MCF 10A (cell line): ENCODE measurements around the gene UQCC5. TPM values are rescaled to one million over a fixed set of nuclear protein-coding genes. Genes with fewer than 3 reads are reported as not detected.
A peak's percentile ranks its signal among the peaks of the same experiment; 100 is the strongest.

Experiments
- BruUV-seq: library from RNA; stranded (reverse); fragments of 400-500 nt; replicated peaks from 2 replicates; lab custom pipeline; 2021; lab: Mats Ljungman, UMichigan
- CTCF ChIA-PET: fragments of 300-600 bp; sonication (Branson Sonifier 250); formaldehyde crosslinking; extraction: SDS; loops from one replicate; lab custom pipeline; 2021; ENCODE audit warnings: antibody characterized with exemption, inconsistent platforms; lab: Yijun Ruan, JAX
- POLR2A ChIA-PET: fragments of 300-600, 350-650 bp; sonication (Branson Sonifier 250); formaldehyde crosslinking; extraction: SDS; loops from one replicate; lab custom pipeline; 2020; ENCODE audit warnings: antibody characterized with exemption, inconsistent platforms; lab: Yijun Ruan, JAX
- DNase-seq: peaks from one replicate; pipeline ENCODE4 v3.0.0-alpha.2; 2018; ENCODE audit not compliant: unreplicated experiment
- H3K27ac Mint-ChIP-seq: one replicate; pipeline ENCODE4 v1.8.0; 2022; ENCODE audit warnings: mild to moderate bottlenecking, low read depth, mixed read lengths; ENCODE audit not compliant: unreplicated experiment
- H3K27me3 Mint-ChIP-seq: one replicate; pipeline ENCODE4 v1.8.0; 2022; ENCODE audit warnings: mixed read lengths; ENCODE audit not compliant: insufficient read depth, unreplicated experiment
- H3K36me3 Mint-ChIP-seq: one replicate; pipeline ENCODE4 v1.8.0; 2022; ENCODE audit warnings: mild to moderate bottlenecking, moderate library complexity, mixed read lengths; ENCODE audit not compliant: insufficient read depth, unreplicated experiment
- H3K4me1 Mint-ChIP-seq: one replicate; pipeline ENCODE4 v1.8.0; 2022; ENCODE audit warnings: mixed read lengths; ENCODE audit not compliant: insufficient read depth, unreplicated experiment
- H3K4me3 Mint-ChIP-seq: one replicate; pipeline ENCODE4 v1.8.0; 2022; ENCODE audit warnings: mild to moderate bottlenecking, moderate library complexity, mixed read lengths; ENCODE audit not compliant: unreplicated experiment
- H3K9me3 Mint-ChIP-seq: one replicate; pipeline ENCODE4 v1.8.0; 2022; ENCODE audit warnings: mixed read lengths; ENCODE audit not compliant: unreplicated experiment
- intact Hi-C: fragments of 100-400 bp; cut with micrococcal nuclease; formaldehyde crosslinking; loops from 2 replicates; pipeline ENCODE4 v1.14.1; 2022
- total RNA-seq: library from RNA; stranded (reverse); gene quantifications from 2 replicates; pipeline ENCODE4 v1.2.3, GENCODE V29; 2022
- TF ChIP-seq, protein P1 (sequence below): fragments of 200-600 bp; IDR thresholded peaks from one replicate; pipeline ENCODE4 v1.8.0; 2022; ENCODE audit warnings: antibody characterized with exemption, mild to moderate bottlenecking; ENCODE audit not compliant: unreplicated experiment

UQCC5 gene
- total RNA-seq, 1 experiment from 2014 or later, result 22.6 TPM

DNA sequence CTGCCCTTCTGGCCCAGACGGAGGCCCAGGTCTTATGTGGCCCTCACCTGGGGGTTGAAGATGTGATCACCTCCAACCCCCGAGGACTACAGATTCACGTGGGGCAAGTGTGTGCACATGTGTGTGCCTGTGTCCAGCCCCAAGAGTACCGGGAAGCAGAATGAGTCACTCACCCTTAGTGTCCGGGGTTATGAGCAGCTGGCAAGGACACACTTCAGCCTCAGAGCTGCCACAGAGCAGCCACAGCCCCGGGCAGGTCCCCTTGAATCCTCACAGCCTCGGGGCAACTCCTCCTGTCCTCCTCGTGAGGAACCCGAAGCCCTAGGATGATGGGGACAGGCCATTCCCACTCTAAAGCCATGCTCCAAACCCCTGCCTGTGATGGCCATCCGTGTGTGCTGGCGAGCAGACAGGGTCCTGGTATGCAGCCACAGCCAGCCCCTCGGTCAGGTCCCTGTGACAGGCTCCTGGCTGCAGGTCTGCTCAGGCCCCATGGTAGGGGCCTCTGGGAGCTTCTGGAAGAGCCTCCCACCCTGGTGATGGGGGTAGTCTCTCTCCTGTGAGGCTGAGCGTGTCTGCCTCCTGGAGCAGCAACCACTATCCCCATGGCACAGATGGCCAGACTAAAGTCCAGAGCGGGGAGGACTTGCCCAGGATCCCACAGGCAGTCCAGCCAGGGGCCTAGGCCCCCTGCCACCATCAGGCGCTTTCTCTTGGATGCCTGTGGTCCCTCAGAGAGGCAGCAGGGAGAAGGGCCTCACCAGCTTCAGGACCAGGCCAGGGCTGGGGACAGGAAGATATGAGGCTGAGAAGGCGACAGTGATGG lies 40.4 kb upstream of the UQCC5 start:
- Mint-ChIP-seq H3K36me3 (peaks cover 15% of the 10 kb centered on the region), H3K4me1 (no peaks in the 10 kb centered on the region), H3K9me3 (no peaks in the 10 kb centered on the region), H3K4me3 (no peak overlapping the region), H3K27ac (no peak overlapping the region), H3K27me3 (no peaks in the 10 kb centered on the region)
- peak; percentile 53 for DNase-seq
- CTCF ChIA-PET, result interaction anchor here (0.6 kb wide), 1 partner anchor 230 kb away, joined by 3 read pairs; no protein-coding TSS in a partner anchor
- TF ChIP-seq, protein P1, sequence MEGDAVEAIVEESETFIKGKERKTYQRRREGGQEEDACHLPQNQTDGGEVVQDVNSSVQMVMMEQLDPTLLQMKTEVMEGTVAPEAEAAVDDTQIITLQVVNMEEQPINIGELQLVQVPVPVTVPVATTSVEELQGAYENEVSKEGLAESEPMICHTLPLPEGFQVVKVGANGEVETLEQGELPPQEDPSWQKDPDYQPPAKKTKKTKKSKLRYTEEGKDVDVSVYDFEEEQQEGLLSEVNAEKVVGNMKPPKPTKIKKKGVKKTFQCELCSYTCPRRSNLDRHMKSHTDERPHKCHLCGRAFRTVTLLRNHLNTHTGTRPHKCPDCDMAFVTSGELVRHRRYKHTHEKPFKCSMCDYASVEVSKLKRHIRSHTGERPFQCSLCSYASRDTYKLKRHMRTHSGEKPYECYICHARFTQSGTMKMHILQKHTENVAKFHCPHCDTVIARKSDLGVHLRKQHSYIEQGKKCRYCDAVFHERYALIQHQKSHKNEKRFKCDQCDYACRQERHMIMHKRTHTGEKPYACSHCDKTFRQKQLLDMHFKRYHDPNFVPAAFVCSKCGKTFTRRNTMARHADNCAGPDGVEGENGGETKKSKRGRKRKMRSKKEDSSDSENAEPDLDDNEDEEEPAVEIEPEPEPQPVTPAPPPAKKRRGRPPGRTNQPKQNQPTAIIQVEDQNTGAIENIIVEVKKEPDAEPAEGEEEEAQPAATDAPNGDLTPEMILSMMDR, result no peak
- POLR2A ChIA-PET, result no interaction called here
- intact Hi-C loops, result no loop called here
- no TSS peak for BruUV-seq

DNA sequence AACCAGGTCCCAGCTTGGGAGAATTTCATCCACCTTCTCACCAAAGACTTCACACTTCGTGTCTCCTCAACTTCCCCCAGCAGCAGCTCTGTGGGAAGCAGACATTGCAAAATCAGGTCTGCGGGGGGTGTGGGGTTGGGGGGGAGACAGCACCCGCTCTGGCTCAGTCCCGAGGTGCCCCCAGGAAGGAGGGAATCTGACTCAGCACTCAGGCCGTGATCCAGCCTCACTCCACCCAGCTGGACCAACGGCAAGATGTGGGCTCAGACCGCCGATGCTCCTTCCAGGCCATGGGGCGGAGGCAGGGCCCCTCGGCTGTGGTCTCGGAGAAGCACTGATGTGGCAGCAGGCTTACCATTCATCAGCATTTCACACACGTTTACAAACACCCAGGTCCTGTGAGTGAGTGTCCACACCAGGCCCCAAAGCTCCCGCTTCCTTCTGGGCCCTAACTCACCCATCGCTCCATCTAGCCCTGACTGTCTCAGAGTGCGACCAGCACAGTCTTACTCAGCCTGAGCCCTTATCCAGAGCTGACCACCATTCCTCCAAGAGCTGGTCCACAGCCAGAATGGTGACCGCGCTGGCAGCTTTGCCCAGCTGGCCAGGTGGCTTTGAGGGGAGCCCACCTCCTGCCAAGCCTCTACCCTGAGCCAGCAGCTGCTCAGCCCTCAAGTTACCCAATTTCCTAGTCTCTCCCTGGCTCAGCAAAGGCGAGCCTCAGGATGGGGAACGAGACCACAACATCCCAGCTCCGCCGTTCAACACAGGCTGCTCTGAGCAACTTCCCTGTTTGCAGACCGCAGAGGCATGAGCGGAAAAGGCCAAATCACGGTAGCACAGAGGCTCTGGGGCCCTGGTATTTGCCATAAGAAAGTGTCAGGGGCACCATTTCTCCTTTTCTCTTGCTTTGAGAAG lies 38.0 kb upstream of the UQCC5 start:
- Mint-ChIP-seq H3K9me3 (no peaks in the 10 kb centered on the region), H3K27me3 (no peaks in the 10 kb centered on the region), H3K27ac (no peak overlapping the region), H3K4me3 (no peak overlapping the region), H3K36me3 (no peaks in the 10 kb centered on the region), H3K4me1 (no peaks in the 10 kb centered on the region)
- POLR2A ChIA-PET, result interaction anchor here (0.7 to 1.2 kb wide), 2 partner anchors 43 to 170 kb away, joined by 3 read pairs; no protein-coding TSS in a partner anchor
- TF ChIP-seq, protein P1, result no peak
- intact Hi-C loops, result no loop called here
- DNase-seq, result no peak
- CTCF ChIA-PET, result interaction anchor here (0.6 to 1.0 kb wide), 2 partner anchors 65 to 70 kb away, joined by 3 to 4 read pairs; no protein-coding TSS in a partner anchor
- BruUV-seq, result no TSS peak

DNA sequence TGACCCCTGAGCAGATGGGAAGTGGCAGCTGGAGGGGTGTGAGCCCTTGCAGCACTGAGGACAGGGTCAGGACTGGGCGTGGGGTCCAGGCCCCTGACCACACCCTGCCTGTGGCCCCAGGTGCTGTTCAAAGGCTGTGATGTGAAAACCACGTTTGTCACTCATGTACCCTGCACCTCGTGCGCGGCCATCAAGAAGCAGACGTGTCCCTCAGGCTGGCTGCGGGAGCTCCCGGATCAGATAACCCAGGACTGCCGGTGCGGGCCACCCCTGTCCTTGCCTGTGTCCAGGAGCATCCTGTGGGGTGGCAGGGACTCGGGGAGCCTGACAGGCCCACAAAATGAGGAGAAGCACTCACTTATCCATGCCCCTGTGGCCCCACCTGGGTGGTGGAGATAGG lies 35.4 kb upstream of the UQCC5 start:
- Mint-ChIP-seq H3K4me1 (no peaks in the 10 kb centered on the region), H3K27ac (no peak overlapping the region), H3K36me3 (no peaks in the 10 kb centered on the region), H3K4me3 (no peak overlapping the region), H3K27me3 (no peaks in the 10 kb centered on the region), H3K9me3 (no peaks in the 10 kb centered on the region)
- no TSS peak for BruUV-seq
- no peak for DNase-seq
- POLR2A ChIA-PET, result no interaction called here
- TF ChIP-seq, protein P1, result no peak
- intact Hi-C loops, result no loop called here
- CTCF ChIA-PET, result no interaction called here

DNA sequence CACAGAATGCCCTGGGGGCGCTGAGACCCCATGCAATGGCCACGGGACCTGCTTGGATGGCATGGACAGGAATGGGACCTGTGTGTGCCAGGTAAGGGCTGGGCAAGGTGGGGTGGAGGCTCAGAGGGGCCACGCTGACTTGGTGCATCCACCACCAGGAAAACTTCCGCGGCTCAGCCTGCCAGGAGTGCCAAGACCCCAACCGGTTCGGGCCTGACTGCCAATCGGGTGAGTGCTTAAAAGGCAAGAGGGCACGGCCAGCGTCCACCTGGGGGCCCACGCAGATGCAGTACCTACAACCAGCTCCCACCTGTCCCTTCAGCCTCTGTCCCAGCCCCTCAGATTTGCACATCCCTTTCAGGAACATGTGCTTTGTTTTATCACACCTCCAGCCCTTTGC lies 34.4 kb upstream of the UQCC5 start:
- TF ChIP-seq, protein P1, result no peak
- Mint-ChIP-seq H3K27ac (no peak overlapping the region), H3K27me3 (no peaks in the 10 kb centered on the region), H3K4me3 (no peak overlapping the region), H3K36me3 (no peaks in the 10 kb centered on the region), H3K9me3 (no peaks in the 10 kb centered on the region), H3K4me1 (peaks cover under 1% of the 10 kb centered on the region)
- no TSS peak for BruUV-seq
- CTCF ChIA-PET, result interaction anchor here (0.9 kb wide), 1 partner anchor 54 kb away, joined by 4 read pairs; no protein-coding TSS in a partner anchor
- DNase-seq, result no peak
- intact Hi-C loops, result no loop called here
- POLR2A ChIA-PET, result no interaction called here
